Measurements from ENCODE around the gene IL22RA2.
A peak's percentile ranks its signal among the peaks of the same experiment; 100 is the strongest.
"Not testable (repeated sequence)": the region's sequence is repeated elsewhere in the genome, so short reads cannot be mapped to it uniquely, and the experiment has no call there.

IL22RA2 gene, protein sequence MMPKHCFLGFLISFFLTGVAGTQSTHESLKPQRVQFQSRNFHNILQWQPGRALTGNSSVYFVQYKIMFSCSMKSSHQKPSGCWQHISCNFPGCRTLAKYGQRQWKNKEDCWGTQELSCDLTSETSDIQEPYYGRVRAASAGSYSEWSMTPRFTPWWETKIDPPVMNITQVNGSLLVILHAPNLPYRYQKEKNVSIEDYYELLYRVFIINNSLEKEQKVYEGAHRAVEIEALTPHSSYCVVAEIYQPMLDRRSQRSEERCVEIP

DNA sequence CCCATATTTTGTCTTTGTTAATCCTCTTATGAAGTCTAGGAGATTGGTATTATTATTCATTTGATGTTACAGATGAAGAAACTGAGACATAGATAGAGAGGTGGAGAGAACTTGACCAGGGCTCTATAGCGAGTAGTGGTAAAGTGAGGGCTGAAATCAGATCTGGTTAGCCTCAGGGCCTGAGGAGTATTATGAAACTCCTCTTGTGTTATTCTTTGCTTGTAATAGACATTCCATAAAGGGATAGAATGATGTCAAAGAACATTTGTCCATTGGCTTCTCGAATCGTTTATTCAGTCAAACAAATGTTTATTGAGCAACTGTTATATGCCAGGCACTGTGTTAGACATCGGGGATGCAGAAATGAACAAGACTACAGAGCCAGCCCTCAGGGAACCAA is at the start of gene IL22RA2:
Gene IL22RA2, minus strand, starts transcription at position 144 of the 400 bp plus-strand sequence. CDS start 11,895 bp downstream, outside the sequence.
- H3K9ac ChIP-seq (ENCODE audit: low read length in 5 of 5) = no peak within 1 kb of the TSS
- no peaks in the 10 kb centered on the region for H3K36me3 ChIP-seq (ENCODE audit: control insufficient read depth in 5 of 5, insufficient read depth in 5 of 5, low read length in 5 of 5)
- H3K4me1 ChIP-seq (ENCODE audit: control insufficient read depth in 5 of 5, insufficient read depth in 5 of 5, low read length in 5 of 5) = no peaks in the 10 kb centered on the region
- H3K4me3 ChIP-seq (ENCODE audit: low read depth in 1 of 5, low read length in 5 of 5) = no peak within 1 kb of the TSS
- H3K27me3 ChIP-seq (ENCODE audit: control insufficient read depth in 5 of 5, insufficient read depth in 4 of 5, low read length in 5 of 5) = no peaks in the 10 kb centered on the region
- no peaks in the 10 kb centered on the region for H3K9me3 ChIP-seq (ENCODE audit: control insufficient read depth in 5 of 5, low read length in 5 of 5)
- H3K27ac ChIP-seq (ENCODE audit: low read depth, low read length) = no peak within 1 kb of the TSS

DNA sequence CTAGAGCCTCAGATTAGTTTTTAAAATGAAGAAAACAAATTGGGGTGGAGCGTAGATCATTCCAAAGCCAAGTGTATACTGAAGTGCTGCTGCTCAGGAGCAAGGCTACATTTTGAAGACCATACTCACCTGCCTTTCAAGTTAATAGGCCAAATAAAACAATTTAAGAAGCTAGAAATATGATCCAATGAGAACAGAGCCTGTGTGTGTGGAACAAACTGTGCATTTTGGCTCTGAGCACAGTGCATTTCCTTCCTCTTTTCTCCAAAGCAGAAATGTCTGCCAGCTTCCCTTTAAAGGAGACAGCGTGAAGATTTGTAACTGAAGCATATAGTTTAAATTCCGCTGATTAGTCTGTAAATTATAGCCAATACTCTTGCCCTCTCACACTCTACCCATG is 48.9 kb upstream of the IL22RA2 start:
- Histone ChIP-seq H3K4me3 (ENCODE audit: low read depth in 1 of 5, low read length in 5 of 5) (peak overlapping the region in 2 of 5 donors; percentile 19 to 24), H3K4me1 (ENCODE audit: control insufficient read depth in 5 of 5, insufficient read depth in 5 of 5, low read length in 5 of 5) (peaks cover 11 to 62% (median 47%) of the 10 kb centered on the region in 5 donors), H3K9ac (ENCODE audit: low read length in 5 of 5) (peak overlapping the region in 3 of 5 donors; percentile 24 to 56 (median 49)), H3K27me3 (ENCODE audit: control insufficient read depth in 5 of 5, insufficient read depth in 4 of 5, low read length in 5 of 5) (no peaks in the 10 kb centered on the region), H3K9me3 (ENCODE audit: control insufficient read depth in 5 of 5, low read length in 5 of 5) (no peaks in the 10 kb centered on the region), H3K36me3 (ENCODE audit: control insufficient read depth in 5 of 5, insufficient read depth in 5 of 5, low read length in 5 of 5) (no peaks in the 10 kb centered on the region), H3K27ac (ENCODE audit: low read depth, low read length) (peak overlapping the region; percentile 64)

DNA sequence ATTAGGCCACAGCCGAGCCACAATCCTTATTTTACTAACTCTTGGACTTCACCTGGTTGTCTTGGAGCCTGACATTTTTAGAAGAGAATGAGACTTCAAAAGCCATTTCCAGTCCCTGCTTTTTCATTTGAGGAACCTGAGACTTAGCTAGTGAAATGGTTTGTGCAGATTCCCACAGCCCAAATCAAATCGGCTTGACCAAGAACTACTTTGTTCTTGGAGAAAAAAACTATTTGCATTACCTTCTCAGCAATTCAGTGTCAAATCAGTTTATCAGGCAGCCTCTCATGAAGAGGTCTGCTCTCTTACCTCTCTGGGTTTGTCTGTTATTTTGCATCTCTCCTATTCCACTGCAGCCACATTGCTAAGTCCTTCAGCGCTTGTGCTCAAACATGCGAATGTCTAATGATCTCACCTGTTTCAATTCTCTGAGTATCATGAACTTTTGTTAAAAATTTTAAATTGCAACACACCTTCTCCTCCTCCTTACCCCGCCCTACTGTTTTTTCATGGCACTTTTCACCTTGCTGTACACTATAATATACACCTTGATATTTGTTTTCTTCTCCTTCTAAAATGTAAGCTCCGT is 46.3 kb upstream of the IL22RA2 start:
- Histone ChIP-seq H3K36me3 (ENCODE audit: control insufficient read depth in 5 of 5, insufficient read depth in 5 of 5, low read length in 5 of 5) (no peaks in the 10 kb centered on the region), H3K9me3 (ENCODE audit: control insufficient read depth in 5 of 5, low read length in 5 of 5) (no peaks in the 10 kb centered on the region), H3K4me3 (ENCODE audit: low read depth in 1 of 5, low read length in 5 of 5) (peak overlapping the region; percentile 31 to 98 (median 94)), H3K27ac (ENCODE audit: low read depth, low read length) (peak overlapping the region; percentile 100), H3K9ac (ENCODE audit: low read length in 5 of 5) (peak overlapping the region in 4 of 5 donors; percentile 9 to 100 (median 98)), H3K27me3 (ENCODE audit: control insufficient read depth in 5 of 5, insufficient read depth in 4 of 5, low read length in 5 of 5) (no peaks in the 10 kb centered on the region), H3K4me1 (ENCODE audit: control insufficient read depth in 5 of 5, insufficient read depth in 5 of 5, low read length in 5 of 5) (peaks cover 14 to 78% (median 67%) of the 10 kb centered on the region in 5 donors)

DNA sequence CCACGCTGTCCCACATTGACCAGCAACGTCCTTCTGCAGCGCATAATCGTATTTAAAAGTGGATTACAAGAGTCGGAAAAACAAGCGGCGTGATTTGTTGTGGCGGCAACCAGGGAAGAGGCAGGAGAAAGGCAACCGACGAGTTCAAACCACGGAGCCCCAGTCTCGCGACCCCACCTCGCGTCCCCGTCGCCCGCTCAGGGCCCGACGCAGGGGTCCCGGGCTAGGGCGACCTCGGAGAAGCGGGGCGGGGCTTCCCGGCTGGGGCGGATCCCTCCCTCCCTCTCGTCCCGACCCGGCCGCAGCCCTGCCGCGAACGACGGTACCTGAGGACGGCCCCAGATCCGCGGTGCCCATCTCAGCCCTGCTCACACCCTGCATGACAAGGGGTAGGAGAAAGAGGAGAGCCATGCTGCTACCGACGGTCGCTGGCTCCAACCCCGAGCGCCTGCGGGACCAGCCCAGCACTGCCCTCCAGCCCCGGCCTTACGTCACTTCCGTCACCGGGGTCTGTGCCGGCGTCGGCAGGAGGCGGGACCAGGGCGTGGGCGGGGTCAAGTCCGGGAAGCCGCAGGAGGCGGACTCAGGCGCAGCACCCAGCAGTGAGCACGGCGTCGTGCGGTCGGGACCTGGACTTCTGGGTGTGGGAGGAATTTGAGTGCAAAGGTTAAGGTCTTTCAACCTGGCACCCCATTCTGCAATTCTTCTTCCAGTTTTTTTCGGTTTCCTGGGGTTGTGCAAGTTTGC is 45.6 kb upstream of the IL22RA2 start, which contains the start of gene IFNGR1:
Gene IFNGR1, minus strand, starts transcription at position 469 of the 747 bp plus-strand sequence. Its CDS starts 58 bp downstream, at position 411.
- Histone ChIP-seq H3K9me3 (ENCODE audit: control insufficient read depth in 5 of 5, low read length in 5 of 5) (no peaks in the 10 kb centered on the region), H3K36me3 (ENCODE audit: control insufficient read depth in 5 of 5, insufficient read depth in 5 of 5, low read length in 5 of 5) (no peaks in the 10 kb centered on the region), H3K27ac (ENCODE audit: low read depth, low read length) (peak within 1 kb of the TSS; percentile 100), H3K9ac (ENCODE audit: low read length in 5 of 5) (peak within 1 kb of the TSS; percentile 97 to 100 (median 99)), H3K27me3 (ENCODE audit: control insufficient read depth in 5 of 5, insufficient read depth in 4 of 5, low read length in 5 of 5) (no peaks in the 10 kb centered on the region), H3K4me3 (ENCODE audit: low read depth in 1 of 5, low read length in 5 of 5) (peak within 1 kb of the TSS; percentile 83 to 100 (median 98)), H3K4me1 (ENCODE audit: control insufficient read depth in 5 of 5, insufficient read depth in 5 of 5, low read length in 5 of 5) (peaks cover 16 to 81% (median 70%) of the 10 kb centered on the region in 5 donors)

DNA sequence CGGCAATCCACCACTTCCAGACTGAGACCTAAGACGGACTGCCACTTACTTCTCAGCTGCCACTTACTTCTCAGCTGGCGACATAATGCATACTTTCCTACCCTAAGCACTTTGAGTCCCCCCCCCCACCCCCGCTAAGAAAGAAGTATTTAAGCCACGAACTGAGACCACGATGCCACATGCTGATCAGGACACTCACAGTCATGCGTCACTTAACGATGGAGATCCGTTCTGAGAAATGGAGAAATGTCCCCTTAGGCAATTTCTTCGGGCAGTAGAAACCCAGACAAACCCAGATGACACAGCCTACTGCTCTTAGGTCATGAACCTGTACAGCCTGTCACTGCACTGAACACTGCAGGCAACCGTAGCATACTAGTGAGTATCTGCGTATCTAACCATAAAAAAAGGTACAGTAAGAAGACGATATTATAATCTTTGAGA is 45.1 kb upstream of the IL22RA2 start:
- no peaks in the 10 kb centered on the region for H3K27me3 ChIP-seq (ENCODE audit: control insufficient read depth in 5 of 5, insufficient read depth in 4 of 5, low read length in 5 of 5)
- peaks cover 19 to 82% (median 70%) of the 10 kb centered on the region in 5 donors for H3K4me1 ChIP-seq (ENCODE audit: control insufficient read depth in 5 of 5, insufficient read depth in 5 of 5, low read length in 5 of 5)

DNA sequence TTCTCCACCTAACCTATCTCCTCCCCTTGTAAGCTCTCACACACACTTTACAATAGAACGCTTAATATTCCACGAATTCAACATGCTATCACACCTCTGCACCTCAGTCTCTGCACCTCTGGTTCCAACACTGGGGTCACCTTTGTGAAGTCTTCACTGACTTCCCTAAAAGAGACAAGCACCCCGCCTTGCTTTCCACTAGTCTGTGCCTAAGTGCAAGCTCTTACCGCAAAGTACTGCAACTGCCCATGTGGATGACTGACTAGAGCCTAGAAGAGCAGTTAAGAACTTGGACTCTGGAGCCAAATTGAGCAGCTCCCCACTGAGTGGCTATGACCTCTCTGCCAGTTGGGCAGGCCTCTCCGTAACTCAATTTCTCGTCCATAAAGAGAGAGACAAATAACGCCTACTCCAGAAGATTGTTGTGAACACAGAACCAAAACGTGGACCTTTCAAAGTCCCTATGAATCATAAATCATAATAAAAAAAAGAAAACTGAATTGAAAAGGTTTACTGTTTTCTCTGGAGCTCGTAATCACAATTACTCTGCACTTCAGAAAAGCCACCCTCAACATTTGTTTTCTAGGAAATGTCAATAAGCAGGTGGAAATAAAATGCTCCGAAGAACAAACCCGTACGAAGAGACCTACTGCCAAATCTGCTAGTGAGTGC is 44.5 kb upstream of the IL22RA2 start:
- H3K36me3 ChIP-seq (ENCODE audit: control insufficient read depth in 5 of 5, insufficient read depth in 5 of 5, low read length in 5 of 5) = no peaks in the 10 kb centered on the region
- H3K9ac ChIP-seq (ENCODE audit: low read length in 5 of 5) = peak overlapping the region; percentile 97 to 100 (median 99)
- peak overlapping the region; percentile 83 to 100 (median 98) for H3K4me3 ChIP-seq (ENCODE audit: low read depth in 1 of 5, low read length in 5 of 5)
- H3K27ac ChIP-seq (ENCODE audit: low read depth, low read length) = peak overlapping the region; percentile 100
- H3K9me3 ChIP-seq (ENCODE audit: control insufficient read depth in 5 of 5, low read length in 5 of 5) = no peaks in the 10 kb centered on the region
- peaks cover 20 to 82% (median 70%) of the 10 kb centered on the region in 5 donors for H3K4me1 ChIP-seq (ENCODE audit: control insufficient read depth in 5 of 5, insufficient read depth in 5 of 5, low read length in 5 of 5)
- H3K27me3 ChIP-seq (ENCODE audit: control insufficient read depth in 5 of 5, insufficient read depth in 4 of 5, low read length in 5 of 5) = no peaks in the 10 kb centered on the region

More for the DNA sequence above, 45.1 kb upstream of the IL22RA2 start:
- Histone ChIP-seq H3K27ac (ENCODE audit: low read depth, low read length) (peak overlapping the region; percentile 100), H3K4me3 (ENCODE audit: low read depth in 1 of 5, low read length in 5 of 5) (peak overlapping the region; percentile 83 to 100 (median 98)), H3K36me3 (ENCODE audit: control insufficient read depth in 5 of 5, insufficient read depth in 5 of 5, low read length in 5 of 5) (no peaks in the 10 kb centered on the region), H3K9me3 (ENCODE audit: control insufficient read depth in 5 of 5, low read length in 5 of 5) (no peaks in the 10 kb centered on the region), H3K9ac (ENCODE audit: low read length in 5 of 5) (peak overlapping the region; percentile 97 to 100 (median 99))

DNA sequence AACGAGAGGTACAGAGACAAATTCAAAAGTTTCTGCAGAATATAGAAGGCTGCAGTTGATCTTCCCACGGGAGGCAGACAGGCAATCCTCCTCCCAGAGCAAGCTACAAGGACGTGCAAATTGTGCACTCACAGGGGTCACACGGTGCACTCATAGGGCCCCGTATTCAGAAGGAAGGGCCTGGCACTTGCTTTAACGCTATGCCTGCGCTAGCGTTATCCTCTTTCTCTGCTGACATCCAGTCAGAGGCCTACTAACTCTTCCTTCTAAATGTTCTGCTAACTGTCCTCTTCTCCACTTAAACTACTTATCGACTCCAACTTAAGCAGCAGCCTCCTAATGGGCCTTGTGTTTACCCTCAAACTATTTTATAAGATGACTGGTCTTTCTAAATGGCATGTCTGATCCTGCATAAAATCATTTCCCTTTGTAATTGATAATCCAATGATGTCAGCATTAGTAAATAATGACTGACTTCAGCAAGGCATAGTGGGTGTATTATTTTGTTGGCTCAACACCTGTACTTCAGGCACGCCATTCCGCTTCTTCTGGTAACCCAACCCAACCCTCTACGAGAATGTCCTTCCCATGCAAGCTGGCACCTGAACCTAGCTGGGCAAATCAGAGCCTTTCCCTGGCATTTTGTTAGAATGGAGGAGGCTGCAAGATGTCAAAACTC is 43.6 kb upstream of the IL22RA2 start:
- H3K27me3 ChIP-seq (ENCODE audit: control insufficient read depth in 5 of 5, insufficient read depth in 4 of 5, low read length in 5 of 5) = no peaks in the 10 kb centered on the region
- H3K4me1 ChIP-seq (ENCODE audit: control insufficient read depth in 5 of 5, insufficient read depth in 5 of 5, low read length in 5 of 5) = peaks cover 20 to 82% (median 71%) of the 10 kb centered on the region in 5 donors
- H3K9me3 ChIP-seq (ENCODE audit: control insufficient read depth in 5 of 5, low read length in 5 of 5) = no peaks in the 10 kb centered on the region
- H3K4me3 ChIP-seq (ENCODE audit: low read depth in 1 of 5, low read length in 5 of 5) = peak overlapping the region; percentile 83 to 100 (median 98)
- H3K27ac ChIP-seq (ENCODE audit: low read depth, low read length) = peak overlapping the region; percentile 100
- no peaks in the 10 kb centered on the region for H3K36me3 ChIP-seq (ENCODE audit: control insufficient read depth in 5 of 5, insufficient read depth in 5 of 5, low read length in 5 of 5)
- peak overlapping the region; percentile 97 to 100 (median 99) for H3K9ac ChIP-seq (ENCODE audit: low read length in 5 of 5)

DNA sequence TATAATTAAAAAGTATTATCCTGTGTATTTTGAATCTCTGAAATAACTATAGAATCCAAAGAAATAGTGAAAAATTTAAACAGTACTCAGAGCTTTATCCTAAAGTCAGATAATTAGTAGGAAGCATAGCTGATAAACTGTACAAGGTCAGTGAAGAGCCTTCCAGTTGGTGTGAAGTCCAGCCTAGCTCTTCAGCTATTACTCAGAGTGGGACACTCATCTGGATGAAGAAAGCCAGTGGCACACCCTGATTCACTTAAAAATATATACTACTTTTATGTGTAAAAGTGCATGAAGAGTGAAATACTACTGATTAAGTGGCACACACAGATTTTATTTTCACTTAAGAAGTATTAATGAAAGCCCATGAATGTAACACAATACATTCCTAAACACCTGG is 42.7 kb upstream of the IL22RA2 start:
- Histone ChIP-seq H3K4me1 (ENCODE audit: control insufficient read depth in 5 of 5, insufficient read depth in 5 of 5, low read length in 5 of 5) (peaks cover 22 to 82% (median 73%) of the 10 kb centered on the region in 5 donors), H3K36me3 (ENCODE audit: control insufficient read depth in 5 of 5, insufficient read depth in 5 of 5, low read length in 5 of 5) (no peaks in the 10 kb centered on the region), H3K4me3 (ENCODE audit: low read depth in 1 of 5, low read length in 5 of 5) (peak overlapping the region; percentile 83 to 100 (median 98)), H3K9me3 (ENCODE audit: control insufficient read depth in 5 of 5, low read length in 5 of 5) (no peaks in the 10 kb centered on the region), H3K27ac (ENCODE audit: low read depth, low read length) (peak overlapping the region; percentile 100), H3K27me3 (ENCODE audit: control insufficient read depth in 5 of 5, insufficient read depth in 4 of 5, low read length in 5 of 5) (no peaks in the 10 kb centered on the region), H3K9ac (ENCODE audit: low read length in 5 of 5) (peak overlapping the region; percentile 97 to 100 (median 99))

DNA sequence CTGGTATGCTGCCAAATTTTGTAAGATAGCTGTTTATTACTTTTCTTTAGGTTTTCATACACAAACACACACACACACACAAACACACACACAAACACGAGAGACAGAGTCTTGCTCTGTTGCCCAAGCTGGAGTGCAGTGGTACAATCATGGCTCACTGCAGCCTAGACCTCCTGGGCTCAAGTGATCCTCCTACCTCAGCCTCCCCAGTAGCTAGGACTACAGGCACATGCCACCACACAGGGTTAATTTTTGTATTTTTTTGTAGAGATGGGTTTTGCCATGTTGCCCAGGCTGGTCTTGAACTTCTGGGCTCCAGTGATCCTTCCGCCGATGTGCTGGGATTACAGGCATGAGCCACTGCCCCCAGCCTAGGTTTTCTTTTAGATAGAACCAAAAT is 42.2 kb upstream of the IL22RA2 start:
- H3K27me3 ChIP-seq (ENCODE audit: control insufficient read depth in 5 of 5, insufficient read depth in 4 of 5, low read length in 5 of 5); H3K36me3 ChIP-seq (ENCODE audit: control insufficient read depth in 5 of 5, insufficient read depth in 5 of 5, low read length in 5 of 5); H3K9me3 ChIP-seq (ENCODE audit: control insufficient read depth in 5 of 5, low read length in 5 of 5): not testable (repeated sequence)
- peak overlapping the region in 3 of 5 donors; percentile 13 to 98 (median 94) for H3K4me3 ChIP-seq (ENCODE audit: low read depth in 1 of 5, low read length in 5 of 5)
- peak overlapping the region in 3 of 5 donors; percentile 7 to 100 (median 99) for H3K9ac ChIP-seq (ENCODE audit: low read length in 5 of 5)
- H3K27ac ChIP-seq (ENCODE audit: low read depth, low read length) = peak overlapping the region; percentile 100
- peaks cover 24 to 85% (median 78%) of the 10 kb centered on the region in 5 donors for H3K4me1 ChIP-seq (ENCODE audit: control insufficient read depth in 5 of 5, insufficient read depth in 5 of 5, low read length in 5 of 5)
